WTC11 (cell line): ENCODE data around the gene RIBC2. TPM values are rescaled to one million over a fixed set of nuclear protein-coding genes. Genes with fewer than 3 reads are reported as not detected.

Experiments used
- ATAC-seq: fragments of 200-7000 bp; cut with Tn5 transposase; 2 replicates; pipeline ENCODE4 v1.10.0; 2021; ENCODE audit warnings: mild to moderate bottlenecking, moderate library complexity
- CTCF ChIA-PET: fragments of 300-600 bp; sonication (Branson Sonifier 250); formaldehyde crosslinking; loops from one replicate; lab custom pipeline; 2021; ENCODE audit warnings: antibody characterized with exemption; lab: Charles Lee
- POLR2A ChIA-PET: fragments of 350-600 bp; sonication (Branson Sonifier 250); formaldehyde crosslinking; loops from one replicate; lab custom pipeline; 2021; ENCODE audit warnings: antibody characterized with exemption; lab: Charles Lee
- DNase-seq: peaks from one replicate; pipeline ENCODE4 v3.0.0; 2021; ENCODE audit warnings: low spot score
- H3K27ac Mint-ChIP-seq: 2 replicates; pipeline ENCODE4 v1.8.0; 2021; ENCODE audit warnings: mixed read lengths
- H3K27me3 Mint-ChIP-seq: 2 replicates; pipeline ENCODE4 v1.8.0; 2021; ENCODE audit warnings: low read depth, mild to moderate bottlenecking, moderate library complexity, mixed read lengths
- H3K36me3 Mint-ChIP-seq: 2 replicates; pipeline ENCODE4 v1.8.0; 2021; ENCODE audit warnings: mixed read lengths
- H3K4me1 Mint-ChIP-seq: 2 replicates; pipeline ENCODE4 v1.8.0; 2022; ENCODE audit warnings: mixed read lengths
- H3K4me3 Mint-ChIP-seq: 2 replicates; pipeline ENCODE4 v1.8.0; 2021; ENCODE audit warnings: mild to moderate bottlenecking, moderate library complexity, mixed read lengths
- H3K9me3 Mint-ChIP-seq: 2 replicates; pipeline ENCODE4 v1.8.0; 2021; ENCODE audit warnings: mixed read lengths
- AR ChIP-seq: fragments of 250-450 bp; sonication (Bioruptor Pico); IDR thresholded peaks from 2 replicates; pipeline ENCODE4 v1.9.0; 2021; ENCODE audit warnings: mild to moderate bottlenecking
- ATF6 ChIP-seq: sonication (generic); formaldehyde crosslinking; IDR thresholded peaks from 2 replicates; pipeline ENCODE4 v1.8.1; 2023; ENCODE audit warnings: mild to moderate bottlenecking, missing genetic modification reagents
- CREM ChIP-seq: sonication (generic); formaldehyde crosslinking; IDR thresholded peaks from 2 replicates; pipeline ENCODE4 v1.8.1; 2022; ENCODE audit warnings: mild to moderate bottlenecking, missing genetic modification reagents, moderate library complexity
- ELF4 ChIP-seq: sonication (generic); formaldehyde crosslinking; IDR thresholded peaks from 2 replicates; pipeline ENCODE4 v1.8.1; 2022; ENCODE audit warnings: low read depth, mild to moderate bottlenecking, moderate library complexity, missing genetic modification reagents
- FOXJ3 ChIP-seq: sonication (generic); formaldehyde crosslinking; IDR thresholded peaks from 2 replicates; pipeline ENCODE4 v1.9.0; 2021; ENCODE audit warnings: missing genetic modification reagents, mild to moderate bottlenecking, borderline replicate concordance
- GABPB1 ChIP-seq: sonication (generic); formaldehyde crosslinking; IDR thresholded peaks from 2 replicates; pipeline ENCODE4 v1.8.1; 2023; ENCODE audit warnings: mild to moderate bottlenecking, missing genetic modification reagents
- JUN ChIP-seq: sonication (generic); formaldehyde crosslinking; IDR thresholded peaks from 2 replicates; pipeline ENCODE4 v1.8.0; 2023; ENCODE audit warnings: mild to moderate bottlenecking, missing genetic modification reagents
- MAX ChIP-seq: sonication (generic); formaldehyde crosslinking; IDR thresholded peaks from 2 replicates; pipeline ENCODE4 v1.8.0; 2022; ENCODE audit warnings: mild to moderate bottlenecking, missing genetic modification reagents
- MYBL2 ChIP-seq: sonication (generic); formaldehyde crosslinking; IDR thresholded peaks from 2 replicates; pipeline ENCODE4 v1.8.1; 2023; ENCODE audit warnings: mild to moderate bottlenecking, moderate library complexity, missing genetic modification reagents
- NFYB ChIP-seq: sonication (generic); formaldehyde crosslinking; conservative IDR thresholded peaks from 2 replicates; pipeline ENCODE4 v1.8.0; 2022; ENCODE audit warnings: low read depth, missing genetic modification reagents
- RORB ChIP-seq: fragments of 250-450 bp; sonication (Bioruptor Pico); IDR thresholded peaks from 2 replicates; pipeline ENCODE4 v1.9.0; 2021; ENCODE audit warnings: mild to moderate bottlenecking
- SMAD4 ChIP-seq: sonication (generic); formaldehyde crosslinking; IDR thresholded peaks from 2 replicates; pipeline ENCODE4 v1.8.0; 2022; ENCODE audit warnings: mild to moderate bottlenecking, missing genetic modification reagents
- STAT6 ChIP-seq: sonication (generic); formaldehyde crosslinking; conservative IDR thresholded peaks from 2 replicates; pipeline ENCODE4 v1.8.1; 2023; ENCODE audit warnings: mild to moderate bottlenecking, low read depth, missing genetic modification reagents, moderate library complexity
- TCF7 ChIP-seq: sonication (generic); formaldehyde crosslinking; IDR thresholded peaks from 2 replicates; pipeline ENCODE4 v1.8.0; 2022; ENCODE audit warnings: mild to moderate bottlenecking, low read depth, missing genetic modification reagents, moderate library complexity
- TEAD1 ChIP-seq: sonication (generic); formaldehyde crosslinking; IDR thresholded peaks from 2 replicates; pipeline ENCODE4 v1.8.0; 2022; ENCODE audit warnings: mild to moderate bottlenecking, missing genetic modification reagents
- ZNF138 ChIP-seq: sonication (generic); formaldehyde crosslinking; conservative IDR thresholded peaks from 2 replicates; pipeline ENCODE4 v1.8.1; 2022; ENCODE audit warnings: mild to moderate bottlenecking, moderate library complexity, missing genetic modification reagents
- ZNF263 ChIP-seq: sonication (generic); formaldehyde crosslinking; IDR thresholded peaks from 2 replicates; pipeline ENCODE4 v1.8.1; 2022; ENCODE audit warnings: low read depth, mild to moderate bottlenecking, moderate library complexity, missing genetic modification reagents
- ZNF317 ChIP-seq: sonication (generic); formaldehyde crosslinking; IDR thresholded peaks from 2 replicates; pipeline ENCODE4 v1.8.1; 2023; ENCODE audit warnings: low read depth, mild to moderate bottlenecking, moderate library complexity, missing genetic modification reagents, borderline replicate concordance
- ZNF423 ChIP-seq: fragments of 250-450 bp; sonication (Bioruptor Pico); IDR thresholded peaks from 2 replicates; pipeline ENCODE4 v2.1.2; 2022; ENCODE audit warnings: mild to moderate bottlenecking, moderate library complexity
- total RNA-seq: library from RNA; stranded (reverse); gene quantifications from 3 replicates; pipeline ENCODE4 v1.2.3, GENCODE V29; 2021

RIBC2 gene
- total RNA-seq, 1 experiment from 2014 or later: 2.4 TPM

- ATAC-seq: no peak
- ChIA-PET POLR2A (no interaction called here), CTCF (no interaction called here)
- no peak overlapping the region for H3K4me3 Mint-ChIP-seq
- H3K27me3 Mint-ChIP-seq: no peaks in the 10 kb centered on the region
- H3K36me3 Mint-ChIP-seq: peaks cover 8% of the 10 kb centered on the region
- TF ChIP-seq SMAD4 (CRISPR knock-in tag): no peak
- no peak for TF ChIP-seq ATF6 (CRISPR knock-in tag)
- no peak for TF ChIP-seq NFYB (CRISPR knock-in tag)
- no peak for TF ChIP-seq RORB (CRISPR knock-in tag)
- TF ChIP-seq ELF4 (CRISPR knock-in tag): no peak
- TF ChIP-seq TEAD1 (CRISPR knock-in tag): no peak
- no peak for TF ChIP-seq FOXJ3 (CRISPR knock-in tag)
- no peak for TF ChIP-seq GABPB1
- TF ChIP-seq MYBL2 (CRISPR knock-in tag): no peak
- no peak for TF ChIP-seq STAT6 (CRISPR knock-in tag)
- no peak for TF ChIP-seq ZNF317
- no peak for TF ChIP-seq ZNF263
- no peak for TF ChIP-seq MAX (CRISPR knock-in tag)
- no peak for TF ChIP-seq ZNF423 (CRISPR knock-in tag)
- TF ChIP-seq TCF7 (CRISPR knock-in tag): no peak
- no peak for TF ChIP-seq CREM (CRISPR knock-in tag)
- TF ChIP-seq JUN (CRISPR knock-in tag): no peak
- no peak for TF ChIP-seq AR (CRISPR knock-in tag)
- TF ChIP-seq ZNF138 (CRISPR knock-in tag): no peak
- H3K4me1 Mint-ChIP-seq: 0 out of 2 replicates have a peak, but pooled peaks cover 2% of the 10 kb centered on the region
- no peak for DNase-seq
- H3K9me3 Mint-ChIP-seq: peaks cover 9% of the 10 kb centered on the region
- H3K27ac Mint-ChIP-seq: no peak overlapping the region
Observed at GRCh38 chr22:45459235-45459634, 45.7 kb downstream of the RIBC2 start.
